Epithelial cell of alveolus of lung (primary cell): ENCODE results near the gene HOXD4. TPM values are rescaled to one million over a fixed set of nuclear protein-coding genes. Genes with fewer than 3 reads are reported as not detected.

Experiments used
- total RNA-seq: library from RNA; depleted of rRNA; stranded (reverse); fragments of >200 nt; gene quantifications from 2 replicates; pipeline ENCODE4 v1.2.1, GENCODE V29; 2015

The HOXD4 gene
- not detected in 2 replicates for total RNA-seq

DNA sequence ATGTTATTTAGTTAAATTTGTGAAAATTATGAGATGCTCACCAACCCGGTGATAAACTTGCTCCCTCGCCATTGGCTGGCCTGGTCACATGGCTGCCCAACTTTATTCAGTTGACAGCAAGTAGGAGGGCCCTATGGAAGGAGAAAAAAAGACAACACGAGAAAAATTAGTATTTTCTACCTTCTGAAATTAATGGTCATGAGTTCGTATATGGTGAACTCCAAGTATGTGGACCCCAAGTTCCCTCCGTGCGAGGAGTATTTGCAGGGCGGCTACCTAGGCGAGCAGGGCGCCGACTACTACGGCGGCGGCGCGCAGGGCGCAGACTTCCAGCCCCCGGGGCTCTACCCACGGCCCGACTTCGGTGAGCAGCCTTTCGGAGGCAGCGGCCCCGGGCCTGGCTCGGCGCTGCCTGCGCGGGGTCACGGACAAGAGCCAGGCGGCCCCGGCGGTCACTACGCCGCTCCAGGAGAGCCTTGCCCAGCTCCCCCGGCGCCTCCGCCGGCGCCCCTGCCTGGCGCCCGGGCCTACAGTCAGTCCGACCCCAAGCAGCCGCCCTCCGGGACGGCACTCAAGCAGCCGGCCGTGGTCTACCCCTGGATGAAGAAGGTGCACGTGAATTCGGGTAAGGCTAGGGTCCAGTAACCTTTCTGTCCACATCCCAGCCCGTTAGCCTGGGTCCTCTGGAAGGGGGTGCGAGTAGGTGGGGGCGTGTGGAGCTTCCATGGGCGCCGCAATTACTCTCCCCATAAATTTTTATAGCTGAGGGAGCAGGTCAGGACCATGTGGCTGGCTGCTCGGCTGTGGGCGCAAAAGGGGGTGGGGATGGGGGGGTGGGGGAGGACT is at the start of gene HOXD4:
TSS of gene HOXD4 (plus strand) at position 109 of the 846 bp plus-strand sequence. CDS start at position 193, 84 bp downstream.

DNA sequence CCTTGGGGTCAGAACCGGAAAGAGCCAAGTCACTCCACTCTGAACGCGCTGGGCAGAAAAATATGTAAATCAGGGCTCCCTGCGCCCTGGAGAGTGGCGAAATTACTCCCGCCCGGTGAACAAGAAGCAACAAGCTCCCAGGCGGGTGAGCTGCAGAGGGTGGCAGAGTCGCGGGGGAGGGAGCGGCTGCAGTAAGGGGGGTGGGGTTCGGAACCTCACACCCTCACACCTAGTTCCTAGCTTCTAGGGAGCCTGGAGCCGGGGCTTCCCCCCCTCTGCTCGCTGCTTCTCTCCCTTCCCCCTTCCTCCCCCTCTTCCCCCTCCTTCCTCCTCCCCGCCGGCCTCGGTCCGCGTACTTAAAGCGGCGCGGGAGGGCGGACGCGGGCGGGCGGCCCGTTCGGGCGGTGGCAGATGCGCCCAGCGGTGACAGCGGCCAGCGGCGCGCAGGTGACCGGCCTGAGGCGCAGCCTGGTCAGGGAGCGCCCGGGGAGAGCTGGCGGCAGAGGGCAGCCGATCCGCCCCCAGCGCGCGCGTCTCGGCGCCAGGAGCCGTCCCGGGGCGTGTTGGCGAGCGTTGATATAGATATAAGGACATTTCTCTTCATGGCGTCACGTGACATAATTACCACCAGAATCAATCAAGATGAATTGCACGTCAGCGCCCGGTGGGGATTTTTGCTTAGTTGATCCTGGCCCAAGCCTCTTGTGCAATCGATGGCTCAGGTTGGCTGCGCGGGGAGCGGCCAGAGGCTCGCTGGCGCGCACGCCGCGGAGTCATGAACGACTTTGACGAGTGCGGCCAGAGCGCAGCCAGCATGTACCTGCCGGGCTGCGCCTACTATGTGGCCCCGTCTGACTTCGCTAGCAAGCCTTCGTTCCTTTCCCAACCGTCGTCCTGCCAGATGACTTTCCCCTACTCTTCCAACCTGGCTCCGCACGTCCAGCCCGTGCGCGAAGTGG is 44.5 kb upstream of the HOXD4 start, which contains the start of gene HOXD11:
TSS of gene HOXD11 (plus strand) at position 700 of the 959 bp plus-strand sequence. CDS start at position 776, 76 bp downstream.

DNA sequence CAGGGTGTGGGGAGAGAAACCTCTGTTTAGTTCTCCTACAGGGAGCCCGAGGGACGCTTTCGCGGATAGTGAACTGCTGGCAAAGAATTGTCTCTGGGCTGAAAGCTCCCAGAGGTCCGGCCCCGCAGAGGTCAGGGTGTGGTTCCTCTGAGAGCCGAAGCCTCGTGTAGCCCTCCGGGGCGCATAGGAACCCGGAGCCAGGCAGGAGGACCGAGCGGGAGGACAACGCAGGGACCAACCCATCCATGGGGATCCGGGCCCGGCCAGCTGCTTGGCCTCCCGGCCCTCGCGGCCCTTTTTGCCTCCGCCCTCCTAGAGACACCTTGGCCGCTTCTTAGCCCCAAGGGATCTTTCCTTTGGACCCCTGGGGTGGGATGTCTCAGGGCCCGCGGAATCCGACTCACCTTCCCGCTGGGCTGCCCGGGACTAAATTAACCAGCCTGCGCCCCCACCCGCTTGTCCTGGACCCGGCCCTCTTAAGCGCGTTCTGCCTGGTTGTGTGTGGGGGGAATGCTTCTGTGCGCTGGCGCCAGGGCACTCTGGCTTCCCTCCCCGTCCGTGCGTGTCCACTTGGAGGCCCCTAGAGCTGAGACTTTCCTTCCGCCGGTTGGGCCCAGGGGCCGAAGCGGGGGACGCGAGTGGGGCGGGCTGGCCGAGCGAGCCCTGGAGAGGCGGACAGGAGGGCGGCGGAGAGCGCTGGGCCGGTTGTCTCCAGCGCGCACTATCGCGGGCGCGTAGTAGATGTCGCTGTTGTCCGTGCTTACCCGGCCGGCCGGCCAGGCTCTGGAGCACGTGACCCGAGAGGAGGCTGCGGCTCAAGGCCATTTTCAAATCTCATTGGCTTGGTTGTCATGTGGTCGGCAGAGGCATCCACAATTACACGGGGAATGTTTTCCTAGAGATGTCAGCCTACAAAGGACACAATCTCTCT is 35.2 kb upstream of the HOXD4 start, which contains the start of gene HOXD10:
TSS of gene HOXD10 (plus strand) at position 896 of the 931 bp plus-strand sequence. CDS start 56 bp downstream, outside the sequence.

DNA sequence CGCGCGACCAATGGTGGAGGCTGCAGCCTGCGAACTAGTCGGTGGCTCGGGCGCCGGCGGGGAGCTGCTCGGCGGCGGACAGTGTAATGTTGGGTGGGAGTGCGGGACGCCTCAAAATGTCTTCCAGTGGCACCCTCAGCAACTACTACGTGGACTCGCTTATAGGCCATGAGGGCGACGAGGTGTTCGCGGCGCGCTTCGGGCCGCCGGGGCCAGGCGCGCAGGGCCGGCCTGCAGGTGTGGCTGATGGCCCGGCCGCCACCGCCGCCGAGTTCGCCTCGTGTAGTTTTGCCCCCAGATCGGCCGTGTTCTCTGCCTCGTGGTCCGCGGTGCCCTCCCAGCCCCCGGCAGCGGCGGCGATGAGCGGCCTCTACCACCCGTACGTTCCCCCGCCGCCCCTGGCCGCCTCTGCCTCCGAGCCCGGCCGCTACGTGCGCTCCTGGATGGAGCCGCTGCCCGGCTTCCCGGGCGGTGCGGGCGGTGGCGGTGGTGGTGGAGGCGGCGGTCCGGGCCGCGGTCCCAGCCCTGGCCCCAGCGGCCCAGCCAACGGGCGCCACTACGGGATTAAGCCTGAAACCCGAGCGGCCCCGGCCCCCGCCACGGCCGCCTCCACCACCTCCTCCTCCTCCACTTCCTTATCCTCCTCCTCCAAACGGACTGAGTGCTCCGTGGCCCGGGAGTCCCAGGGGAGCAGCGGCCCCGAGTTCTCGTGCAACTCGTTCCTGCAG is 28.5 kb upstream of the HOXD4 start, which contains the start of gene HOXD9:
TSS of gene HOXD9 (plus strand) at position 37 of the 728 bp plus-strand sequence. CDS start at position 87, 50 bp downstream.

GRCh38 chr2:176128982-176129796 is 22.2 kb upstream of the HOXD4 start, which contains the start of gene HOXD8:
Gene HOXD8 (plus strand): TSS chr2:176129705. CDS start chr2:176130367, 662 bp downstream.

GRCh38 chr2:176156807-176157498 is 5.6 kb downstream of the HOXD4 start, which contains the start of gene HOXD3:
Gene HOXD3 (plus strand): TSS chr2:176157307. CDS start chr2:176169115, 11,808 bp downstream.

GRCh38 chr2:176187899-176188773 is 36.8 kb downstream of the HOXD4 start, which contains the start of gene HOXD1:
Gene HOXD1 (plus strand): TSS chr2:176188668. CDS start chr2:176188802, 134 bp downstream.

Other genes starting within 250 kb of the HOXD4 start
- 20.8 and 26.6 TPM in 2 replicates for gene LNPK, start 149.3 kb upstream of the HOXD4 start, total RNA-seq
- not detected in 2 replicates for gene EVX2, start 67.6 kb upstream of the HOXD4 start, total RNA-seq
- gene HOXD13, start 58.8 kb upstream of the HOXD4 start, total RNA-seq, result not detected in 2 replicates
- not detected in 2 replicates for gene HOXD12, start 51.8 kb upstream of the HOXD4 start, total RNA-seq
- gene HOXD11, start 44.3 kb upstream of the HOXD4 start, total RNA-seq, result not detected in 2 replicates
- gene HOXD10, start 34.8 kb upstream of the HOXD4 start, total RNA-seq, result not detected in 2 replicates
- gene HOXD9, start 28.8 kb upstream of the HOXD4 start, total RNA-seq, result not detected in 2 replicates
- not detected in 2 replicates for gene HOXD8, start 21.8 kb upstream of the HOXD4 start, total RNA-seq
- not detected in 2 replicates for gene HOXD3, start 5.8 kb downstream of the HOXD4 start, total RNA-seq
- not detected in 2 replicates for gene HOXD1, start 37.1 kb downstream of the HOXD4 start, total RNA-seq
- gene MTX2, start 117.9 kb downstream of the HOXD4 start, total RNA-seq, result 27.1 and 29.1 TPM in 2 replicates